Nephron (organoid): ENCODE results near the gene TRAF7.

Experiments used
- H3K27ac Mint-ChIP-seq, 3 experiments: 2 replicates each; pipeline ENCODE4 v1.8.0; 2020; ENCODE audit warnings: mixed read lengths in 3 of 3, mild to moderate bottlenecking in 2 of 3, moderate library complexity in 1 of 3
- H3K27me3 Mint-ChIP-seq: 2 replicates; pipeline ENCODE4 v1.8.0; 2021; ENCODE audit warnings: low read depth, mild to moderate bottlenecking, moderate library complexity, mixed read lengths
- H3K36me3 Mint-ChIP-seq: 2 replicates; pipeline ENCODE4 v1.8.0; 2020; ENCODE audit warnings: low read depth, mixed read lengths
- H3K4me1 Mint-ChIP-seq: 2 replicates; pipeline ENCODE4 v1.8.0; 2020; ENCODE audit warnings: mixed read lengths
- H3K4me3 Mint-ChIP-seq, 3 experiments: 2 replicates each; pipeline ENCODE4 v1.8.0; 2020; ENCODE audit warnings: mild to moderate bottlenecking in 3 of 3, mixed read lengths in 3 of 3, moderate library complexity in 2 of 3
- H3K9me3 Mint-ChIP-seq: 2 replicates; pipeline ENCODE4 v1.8.0; 2020; ENCODE audit warnings: mixed read lengths
- CTCF ChIP-seq, 3 experiments: fragments of 200-600 bp; sonication (generic); IDR thresholded peaks; one replicate each; pipeline ENCODE4 v1.5.0; 2021; ENCODE audit warnings: antibody characterized with exemption in 3 of 3; ENCODE audit not compliant: unreplicated experiment in 3 of 3

The TRAF7 gene

DNA sequence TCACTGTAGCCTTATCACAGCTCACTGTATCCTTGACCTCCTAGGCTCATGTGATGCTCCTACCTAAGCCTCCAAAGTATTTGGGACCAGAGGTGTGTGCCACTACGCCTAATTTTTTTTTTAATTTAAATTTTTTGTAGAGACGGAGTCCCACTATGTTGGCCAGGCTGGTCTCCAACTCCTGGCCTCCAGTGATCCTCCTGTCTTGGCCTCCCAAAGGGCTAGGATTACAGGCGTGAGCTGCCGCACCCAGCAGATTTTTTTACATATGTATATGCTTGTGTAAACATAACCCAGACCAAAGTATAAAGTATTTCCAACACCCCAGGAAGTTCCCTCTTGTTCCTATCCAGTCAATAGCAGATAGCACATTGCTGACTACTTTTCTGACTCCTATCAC, 60.7 kb downstream of the TRAF7 start:
- Mint-ChIP-seq H3K27me3 (no peaks in the 10 kb centered on the region), H3K36me3 (no peaks in the 10 kb centered on the region), H3K27ac (peak overlapping the region in 2 of 3 experiments; percentile 28 to 44), H3K9me3 (no peaks in the 10 kb centered on the region), H3K4me1 (peaks cover 20% of the 10 kb centered on the region), H3K4me3 (peak overlapping the region; percentile 66 to 85 (median 71))
- TF ChIP-seq CTCF (IDR thresholded peaks at IDR 0.05; ENCODE audit: unreplicated experiment in 3 of 3) = no peak

GRCh38 chr16:2223221-2223941, 67.8 kb downstream of the TRAF7 start, which contains the start of gene E4F1:
E4F1 (plus strand) TSS chr16:2223591; CDS start chr16:2223614, 23 bp downstream.
- TF ChIP-seq CTCF (IDR thresholded peaks at IDR 0.05; ENCODE audit: unreplicated experiment in 3 of 3) = no peak
- H3K4me1 Mint-ChIP-seq = no peaks in the 10 kb centered on the region
- peak within 1 kb of the TSS; percentile 39 to 93 (median 90) for H3K27ac Mint-ChIP-seq
- H3K27me3 Mint-ChIP-seq = no peaks in the 10 kb centered on the region
- H3K36me3 Mint-ChIP-seq = no peaks in the 10 kb centered on the region
- no peaks in the 10 kb centered on the region for H3K9me3 Mint-ChIP-seq
- peak within 1 kb of the TSS; percentile 86 to 93 (median 88) for H3K4me3 Mint-ChIP-seq

- no peak for TF ChIP-seq CTCF (IDR thresholded peaks at IDR 0.05; ENCODE audit: unreplicated experiment in 3 of 3)
- Mint-ChIP-seq H3K27ac (peak overlapping the region in 2 of 3 experiments; percentile 60 to 81), H3K4me3 (peak overlapping the region; percentile 86 to 87 (median 87)), H3K36me3 (no peaks in the 10 kb centered on the region), H3K9me3 (no peaks in the 10 kb centered on the region), H3K4me1 (no peaks in the 10 kb centered on the region), H3K27me3 (no peaks in the 10 kb centered on the region)
Measured at GRCh38 chr16:2223942-2224486, 68.4 kb downstream of the TRAF7 start.

DNA sequence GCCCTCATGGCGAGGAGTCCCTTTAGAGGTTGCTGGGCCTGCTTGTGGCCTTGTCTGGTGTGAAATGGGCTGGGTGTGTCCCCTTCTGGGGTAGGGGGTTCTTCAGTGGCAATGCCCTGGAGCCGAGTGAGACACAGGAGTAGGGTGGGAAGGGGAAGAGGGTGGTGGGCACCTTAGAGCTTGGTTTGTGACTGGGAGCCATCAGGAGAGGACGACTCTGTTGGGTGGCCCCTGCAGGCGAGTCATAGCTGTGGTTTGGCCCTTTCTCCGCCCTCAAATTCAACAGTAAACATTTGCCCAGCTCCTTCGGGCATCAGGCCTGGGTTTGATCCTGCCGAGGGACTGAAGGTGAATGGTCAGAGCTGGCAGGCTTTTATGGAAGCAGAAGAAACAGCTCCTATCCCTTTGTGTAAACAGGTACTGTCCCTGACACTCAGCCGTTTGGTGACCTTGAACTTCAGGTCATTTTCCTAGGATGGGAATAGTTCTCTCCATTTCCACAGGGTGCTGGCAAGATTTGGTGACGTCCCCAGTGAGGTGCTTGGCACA, 70.7 kb downstream of the TRAF7 start:
- Mint-ChIP-seq H3K27ac (no peak overlapping the region), H3K27me3 (no peaks in the 10 kb centered on the region), H3K9me3 (no peaks in the 10 kb centered on the region), H3K4me1 (no peaks in the 10 kb centered on the region), H3K4me3 (peak overlapping the region; percentile 42 to 74 (median 72)), H3K36me3 (peaks cover 4% of the 10 kb centered on the region)
- TF ChIP-seq CTCF (IDR thresholded peaks at IDR 0.05; ENCODE audit: unreplicated experiment in 3 of 3) = no peak

GRCh38 chr16:2226918-2227317, 71.3 kb downstream of the TRAF7 start:
- Mint-ChIP-seq H3K4me3 (peak overlapping the region; percentile 42 to 74 (median 59)), H3K36me3 (peaks cover 4% of the 10 kb centered on the region), H3K27ac (no peak overlapping the region), H3K27me3 (no peaks in the 10 kb centered on the region), H3K9me3 (no peaks in the 10 kb centered on the region), H3K4me1 (no peaks in the 10 kb centered on the region)
- no peak for TF ChIP-seq CTCF (IDR thresholded peaks at IDR 0.05; ENCODE audit: unreplicated experiment in 3 of 3)
